GM12891 (cell line): ENCODE data around the gene TPSAB1.

Source experiments
- DNase-seq: peaks from one replicate; pipeline ENCODE4 v3.0.0; 2011; ENCODE audit warnings: low spot score; ENCODE audit not compliant: insufficient read length
- FAIRE-seq: peaks from 2 replicates; lab custom pipeline; 2011; peaks lifted over from hg19 to GRCh38; lab: Jason Lieb, UNC
- PAX5 ChIP-seq: IDR thresholded peaks from 2 replicates; pipeline ENCODE4 v1.6.1; 2011; ENCODE audit warnings: low read length, moderate library complexity, mild to moderate bottlenecking; ENCODE audit not compliant: insufficient read depth, severe bottlenecking
- POLR2A ChIP-seq: IDR thresholded peaks from 2 replicates; pipeline ENCODE4 v1.6.1; 2011; ENCODE audit warnings: low read depth, low read length, control low read depth
- POLR2AphosphoS5 ChIP-seq: IDR thresholded peaks from 2 replicates; pipeline ENCODE4 v1.6.1; 2011; ENCODE audit warnings: low read depth, low read length, control low read depth
- POU2F2 ChIP-seq: IDR thresholded peaks from 2 replicates; pipeline ENCODE4 v1.6.1; 2011; ENCODE audit warnings: low read depth, mild to moderate bottlenecking, control low read depth, low read length, moderate library complexity
- SPI1 ChIP-seq: IDR thresholded peaks from 2 replicates; pipeline ENCODE4 v1.6.1; 2011; ENCODE audit warnings: low read depth, low read length, control low read depth
- TAF1 ChIP-seq: IDR thresholded peaks from 2 replicates; pipeline ENCODE4 v1.6.1; 2011; ENCODE audit warnings: low read depth, low read length, control low read depth

The TPSAB1 gene

GRCh38 chr16:1218061-1218929 lies 22.2 kb upstream of the TPSAB1 start:
- no peak for TF ChIP-seq POLR2A
- no peak for TF ChIP-seq POU2F2
- TF ChIP-seq POLR2AphosphoS5: no peak
- TF ChIP-seq PAX5: no peak
- TF ChIP-seq SPI1: no peak
- TF ChIP-seq TAF1: no peak
- FAIRE-seq: no peak
- DNase-seq: no peak

GRCh38 chr16:1218930-1219611 lies 21.4 kb upstream of the TPSAB1 start:
- no peak for TF ChIP-seq POLR2A
- TF ChIP-seq POU2F2: no peak
- TF ChIP-seq POLR2AphosphoS5: no peak
- TF ChIP-seq TAF1: no peak
- TF ChIP-seq PAX5: no peak
- no peak for TF ChIP-seq SPI1
- DNase-seq: no peak
- FAIRE-seq: no peak

- no peak for TF ChIP-seq POLR2A
- TF ChIP-seq SPI1: no peak
- TF ChIP-seq TAF1: no peak
- TF ChIP-seq POU2F2: no peak
- TF ChIP-seq PAX5: no peak
- no peak for TF ChIP-seq POLR2AphosphoS5
- no peak for DNase-seq
- no peak for FAIRE-seq
These were observed 20.3 kb upstream of the TPSAB1 start for GRCh38 chr16:1220098-1220728.

- no peak for DNase-seq
- no peak for FAIRE-seq
- TF ChIP-seq SPI1 (no peak), POLR2AphosphoS5 (no peak), POU2F2 (no peak), TAF1 (no peak), POLR2A (no peak), PAX5 (no peak)
These were observed 19.5 kb upstream of the TPSAB1 start for GRCh38 chr16:1220841-1221627.

GRCh38 chr16:1221628-1222552 lies 18.6 kb upstream of the TPSAB1 start:
- DNase-seq: no peak
- no peak for FAIRE-seq
- TF ChIP-seq PAX5: no peak
- no peak for TF ChIP-seq TAF1
- no peak for TF ChIP-seq POU2F2
- TF ChIP-seq POLR2AphosphoS5: no peak
- no peak for TF ChIP-seq SPI1
- no peak for TF ChIP-seq POLR2A

- TF ChIP-seq POLR2A (no peak), PAX5 (no peak), SPI1 (no peak), POLR2AphosphoS5 (no peak), POU2F2 (no peak), TAF1 (no peak)
- no peak for DNase-seq
- FAIRE-seq: no peak
These were observed 17.8 kb upstream of the TPSAB1 start for GRCh38 chr16:1222553-1223354.

GRCh38 chr16:1223355-1224214 lies 16.9 kb upstream of the TPSAB1 start:
- TF ChIP-seq PAX5: no peak
- no peak for TF ChIP-seq POLR2A
- TF ChIP-seq TAF1: no peak
- TF ChIP-seq POLR2AphosphoS5: no peak
- TF ChIP-seq POU2F2: no peak
- no peak for FAIRE-seq
- DNase-seq: no peak
